Nephron (organoid): ENCODE results near the gene UBAC2.

Experiments
- H3K27ac Mint-ChIP-seq, 3 experiments: 2 replicates each; pipeline ENCODE4 v1.8.0; 2020; ENCODE audit warnings: mixed read lengths in 3 of 3, mild to moderate bottlenecking in 2 of 3, moderate library complexity in 1 of 3
- H3K27me3 Mint-ChIP-seq: 2 replicates; pipeline ENCODE4 v1.8.0; 2021; ENCODE audit warnings: low read depth, mild to moderate bottlenecking, moderate library complexity, mixed read lengths
- H3K36me3 Mint-ChIP-seq: 2 replicates; pipeline ENCODE4 v1.8.0; 2020; ENCODE audit warnings: low read depth, mixed read lengths
- H3K4me1 Mint-ChIP-seq: 2 replicates; pipeline ENCODE4 v1.8.0; 2020; ENCODE audit warnings: mixed read lengths
- H3K4me3 Mint-ChIP-seq, 3 experiments: 2 replicates each; pipeline ENCODE4 v1.8.0; 2020; ENCODE audit warnings: mild to moderate bottlenecking in 3 of 3, mixed read lengths in 3 of 3, moderate library complexity in 2 of 3
- H3K9me3 Mint-ChIP-seq: 2 replicates; pipeline ENCODE4 v1.8.0; 2020; ENCODE audit warnings: mixed read lengths
- CTCF ChIP-seq, 3 experiments: fragments of 200-600 bp; sonication (generic); IDR thresholded peaks; one replicate each; pipeline ENCODE4 v1.5.0; 2021; ENCODE audit warnings: antibody characterized with exemption in 3 of 3; ENCODE audit not compliant: unreplicated experiment in 3 of 3

The UBAC2 gene

DNA sequence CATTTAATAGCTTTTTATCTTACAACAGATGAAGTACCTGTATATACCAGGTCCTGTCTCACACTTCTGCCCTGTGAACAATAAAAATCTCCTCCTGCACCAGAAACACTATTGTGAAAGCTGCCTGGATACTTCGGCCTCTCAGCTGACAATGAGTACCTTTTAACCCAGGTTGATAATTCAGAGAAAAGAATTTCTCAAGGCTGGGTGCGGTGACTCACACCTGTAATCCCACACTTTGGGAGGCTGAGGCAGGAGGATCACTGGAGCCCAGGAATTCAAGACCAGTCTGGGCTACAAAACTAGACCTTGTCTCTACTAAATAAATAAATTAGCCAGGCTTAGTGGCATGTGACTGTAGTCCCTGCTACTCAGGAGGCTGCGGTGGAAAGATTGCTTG lies 235.3 kb downstream of the UBAC2 start:
- Mint-ChIP-seq H3K27me3 (peaks cover 39% of the 10 kb centered on the region), H3K27ac (no peak overlapping the region), H3K9me3 (peaks cover 2% of the 10 kb centered on the region), H3K4me1 (peaks cover 15% of the 10 kb centered on the region), H3K4me3 (no peak overlapping the region), H3K36me3 (no peaks in the 10 kb centered on the region)
- no peak for TF ChIP-seq CTCF (IDR thresholded peaks at IDR 0.05; ENCODE audit: unreplicated experiment in 3 of 3)
